ENCODE data around the gene POLDIP3. TPM values are rescaled to one million over a fixed set of nuclear protein-coding genes. Genes with fewer than 3 reads are reported as not detected.

Gene POLDIP3
- total RNA-seq, 1 donor from 2014 or later, result 77.5 TPM

DNA sequence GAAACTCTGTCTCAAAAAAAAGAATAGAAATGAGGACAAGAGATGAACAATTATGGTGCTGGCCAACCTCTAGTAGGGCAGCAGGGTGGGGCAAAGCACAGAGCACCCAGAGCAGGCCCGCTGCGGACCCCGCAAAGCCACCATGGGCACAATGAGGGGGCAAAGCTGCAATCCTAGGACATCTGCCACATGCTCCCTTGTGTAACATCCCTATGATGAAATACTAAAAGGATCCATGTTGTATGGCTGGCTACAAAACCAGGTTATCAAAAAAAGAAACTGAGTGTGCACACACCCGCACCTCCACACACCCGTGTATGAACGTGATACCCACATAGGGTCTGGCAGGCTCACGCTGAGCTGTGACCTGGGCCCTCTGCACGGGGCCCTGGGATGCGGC, 18.3 kb upstream of the POLDIP3 start:
- Mint-ChIP-seq H3K36me3 (ENCODE audit: low read depth) (peaks cover 77% of the 10 kb centered on the region), H3K27me3 (no peaks in the 10 kb centered on the region), H3K4me1 (no peaks in the 10 kb centered on the region), H3K27ac (no peak overlapping the region), H3K4me3 (no peak overlapping the region), H3K9me3 (no peaks in the 10 kb centered on the region)
- TF ChIP-seq, protein P1, sequence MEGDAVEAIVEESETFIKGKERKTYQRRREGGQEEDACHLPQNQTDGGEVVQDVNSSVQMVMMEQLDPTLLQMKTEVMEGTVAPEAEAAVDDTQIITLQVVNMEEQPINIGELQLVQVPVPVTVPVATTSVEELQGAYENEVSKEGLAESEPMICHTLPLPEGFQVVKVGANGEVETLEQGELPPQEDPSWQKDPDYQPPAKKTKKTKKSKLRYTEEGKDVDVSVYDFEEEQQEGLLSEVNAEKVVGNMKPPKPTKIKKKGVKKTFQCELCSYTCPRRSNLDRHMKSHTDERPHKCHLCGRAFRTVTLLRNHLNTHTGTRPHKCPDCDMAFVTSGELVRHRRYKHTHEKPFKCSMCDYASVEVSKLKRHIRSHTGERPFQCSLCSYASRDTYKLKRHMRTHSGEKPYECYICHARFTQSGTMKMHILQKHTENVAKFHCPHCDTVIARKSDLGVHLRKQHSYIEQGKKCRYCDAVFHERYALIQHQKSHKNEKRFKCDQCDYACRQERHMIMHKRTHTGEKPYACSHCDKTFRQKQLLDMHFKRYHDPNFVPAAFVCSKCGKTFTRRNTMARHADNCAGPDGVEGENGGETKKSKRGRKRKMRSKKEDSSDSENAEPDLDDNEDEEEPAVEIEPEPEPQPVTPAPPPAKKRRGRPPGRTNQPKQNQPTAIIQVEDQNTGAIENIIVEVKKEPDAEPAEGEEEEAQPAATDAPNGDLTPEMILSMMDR (IDR thresholded peaks at IDR 0.05), result no peak
- ATAC-seq (ENCODE audit: low read depth) (no peak), DNase-seq (no peak)
- ChIA-PET CTCF (no interaction called here), POLR2A (interaction anchor here (1.6 kb wide), 1 partner anchor 18 kb away, joined by 3 read pairs; the partner anchor contains the start of gene POLDIP3)
- intact Hi-C loops (cut with micrococcal nuclease), result no loop called here

DNA sequence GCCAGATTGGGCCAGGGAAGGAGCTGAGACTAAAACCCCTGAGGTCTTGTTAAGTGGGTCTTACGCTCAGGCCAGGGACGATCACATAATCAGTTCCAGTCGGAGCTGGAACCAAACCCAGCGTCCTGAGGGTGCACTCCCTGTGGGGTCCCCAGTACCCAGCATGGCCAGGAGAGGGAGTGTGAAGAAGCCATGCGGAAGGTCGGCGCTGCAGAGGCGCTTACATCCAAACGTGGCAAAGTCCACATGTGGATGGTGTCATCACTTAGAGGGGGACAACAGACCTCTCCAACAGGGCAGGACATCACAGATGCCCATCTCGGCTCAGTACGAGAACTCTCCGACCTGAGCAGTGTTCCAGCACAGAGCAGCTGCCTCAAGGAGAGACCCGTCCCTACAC, 17.4 kb upstream of the POLDIP3 start:
- Mint-ChIP-seq H3K36me3 (ENCODE audit: low read depth) (peaks cover 78% of the 10 kb centered on the region), H3K4me1 (no peaks in the 10 kb centered on the region), H3K27me3 (no peaks in the 10 kb centered on the region), H3K27ac (no peak overlapping the region), H3K4me3 (no peak overlapping the region), H3K9me3 (no peaks in the 10 kb centered on the region)
- TF ChIP-seq, protein P1 (IDR thresholded peaks at IDR 0.05), result no peak
- no peak for ATAC-seq (ENCODE audit: low read depth)
- POLR2A ChIA-PET, result interaction anchor here (0.5 to 1.6 kb wide), 3 partner anchors 17 to 235 kb away, joined by 3 to 4 read pairs (median 3); partner anchors contain the start of gene POLDIP3
- CTCF ChIA-PET, result no interaction called here
- intact Hi-C loops (cut with micrococcal nuclease), result no loop called here
- no peak for DNase-seq

DNA sequence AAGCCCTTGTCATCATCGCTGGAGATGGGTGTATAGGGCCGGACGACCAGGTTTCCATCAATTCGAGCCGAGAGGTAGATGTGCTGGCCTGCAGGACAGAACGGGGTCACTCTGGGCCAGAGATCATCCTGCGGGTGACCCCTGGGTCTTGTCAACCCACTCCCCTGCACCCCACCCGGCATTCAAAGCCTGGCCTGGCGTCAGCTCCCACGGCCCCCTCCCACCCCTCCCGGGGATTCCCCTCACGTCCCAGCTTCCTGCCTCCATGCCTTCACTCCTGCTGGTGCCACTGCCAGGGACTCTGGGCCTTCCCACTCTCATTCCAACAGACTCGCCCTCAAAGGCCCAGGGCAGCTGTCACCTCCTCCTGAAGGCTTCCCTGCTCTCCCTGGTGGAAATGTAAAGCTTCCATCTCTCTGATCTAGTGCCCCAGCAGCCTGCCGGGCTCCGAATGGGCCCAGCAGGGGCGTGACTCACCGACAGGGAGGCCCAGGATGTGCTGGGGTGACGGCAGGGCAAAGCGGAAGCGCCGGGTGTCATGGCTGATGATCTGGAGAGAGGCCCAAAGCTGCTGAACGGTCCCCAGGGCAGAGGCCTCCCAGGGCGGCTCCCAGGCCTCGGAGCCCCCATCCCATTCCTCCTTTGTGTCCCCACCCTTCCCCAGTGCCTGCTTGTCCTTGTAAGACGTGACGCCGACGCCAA, 16.4 kb upstream of the POLDIP3 start:
- DNase-seq (no peak), ATAC-seq (ENCODE audit: low read depth) (no peak)
- Mint-ChIP-seq H3K27ac (no peak overlapping the region), H3K9me3 (no peaks in the 10 kb centered on the region), H3K36me3 (ENCODE audit: low read depth) (peaks cover 81% of the 10 kb centered on the region), H3K4me1 (no peaks in the 10 kb centered on the region), H3K4me3 (no peak overlapping the region), H3K27me3 (no peaks in the 10 kb centered on the region)
- ChIA-PET CTCF (no interaction called here), POLR2A (interaction anchor here (1.6 kb wide), 1 partner anchor 16 kb away, joined by 3 read pairs; the partner anchor contains the start of gene POLDIP3)
- intact Hi-C loops (cut with micrococcal nuclease), result no loop called here
- TF ChIP-seq, protein P1 (IDR thresholded peaks at IDR 0.05), result no peak

DNA sequence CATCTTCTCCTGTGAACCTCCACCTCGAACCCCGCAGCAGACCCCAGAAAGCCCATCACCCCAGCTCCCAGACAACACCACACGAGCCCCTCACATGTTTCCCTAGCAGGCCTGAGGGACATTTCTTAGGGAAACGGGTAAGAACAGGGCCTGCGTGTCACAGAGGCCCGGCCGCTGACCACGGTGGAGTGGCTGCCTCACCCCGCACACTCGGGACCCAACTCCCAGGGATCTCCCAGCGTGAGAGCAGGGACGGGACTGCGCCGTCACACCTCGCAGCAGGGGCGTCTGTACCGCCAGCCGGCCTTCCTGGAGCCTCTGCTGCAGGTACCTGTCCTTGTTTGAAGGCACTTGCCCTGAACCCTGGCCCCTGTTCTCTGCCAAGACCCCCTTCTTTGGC, 15.5 kb upstream of the POLDIP3 start:
- Mint-ChIP-seq H3K4me1 (no peaks in the 10 kb centered on the region), H3K27me3 (no peaks in the 10 kb centered on the region), H3K36me3 (ENCODE audit: low read depth) (peaks cover 80% of the 10 kb centered on the region), H3K9me3 (no peaks in the 10 kb centered on the region), H3K27ac (no peak overlapping the region), H3K4me3 (no peak overlapping the region)
- CTCF ChIA-PET, result no interaction called here
- DNase-seq (no peak), ATAC-seq (ENCODE audit: low read depth) (no peak)
- intact Hi-C loops (cut with micrococcal nuclease), result no loop called here
- TF ChIP-seq, protein P1 (IDR thresholded peaks at IDR 0.05), result no peak
- POLR2A ChIA-PET, result no interaction called here

DNA sequence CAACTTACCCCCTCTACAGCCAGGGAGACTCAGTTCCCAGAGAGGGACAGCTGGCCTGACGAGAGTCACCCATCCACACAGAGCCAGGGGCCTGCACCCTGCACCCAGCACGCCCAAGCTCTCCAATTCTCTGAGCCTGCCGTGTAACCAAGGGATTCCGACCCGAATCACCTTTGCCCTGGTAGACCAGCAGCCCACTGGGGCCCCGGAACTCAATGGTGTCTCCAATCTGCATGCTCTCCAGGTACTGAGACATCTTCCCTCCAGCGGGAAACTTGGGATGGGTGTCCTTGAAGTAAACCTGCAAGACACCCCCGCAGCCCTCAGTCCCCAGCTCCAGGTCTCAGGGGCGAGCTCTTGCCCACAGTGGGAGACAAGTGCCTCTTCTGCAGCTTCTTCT, 13.3 kb upstream of the POLDIP3 start:
- Mint-ChIP-seq H3K27me3 (no peaks in the 10 kb centered on the region), H3K4me1 (peaks cover 13% of the 10 kb centered on the region), H3K4me3 (no peak overlapping the region), H3K36me3 (ENCODE audit: low read depth) (peaks cover 67% of the 10 kb centered on the region), H3K9me3 (no peaks in the 10 kb centered on the region), H3K27ac (no peak overlapping the region)
- intact Hi-C loops (cut with micrococcal nuclease), result no loop called here
- TF ChIP-seq, protein P1 (IDR thresholded peaks at IDR 0.05), result no peak
- CTCF ChIA-PET, result no interaction called here
- DNase-seq (no peak), ATAC-seq (ENCODE audit: low read depth) (no peak)
- POLR2A ChIA-PET, result no interaction called here
